Lower leg skin (tissue), 3 donors: Measurements from ENCODE around the gene OR5P2.
"Not testable (repeated sequence)": the region's sequence is repeated elsewhere in the genome, so short reads cannot be mapped to it uniquely, and the experiment has no call there.

Experiments used
- CTCF ChIP-seq, 3 donors: fragments of 450-650 bp; IDR thresholded peaks; one replicate each; pipeline ENCODE4 v1.5.1; 2016; ENCODE audit warnings: antibody characterized with exemption in 3 of 3, mild to moderate bottlenecking in 3 of 3, moderate library complexity in 2 of 3
- POLR2A ChIP-seq, 2 donors: fragments of 450-650 bp; IDR thresholded peaks; one replicate each; pipeline ENCODE4 v1.6.1; 2016 to 2017; ENCODE audit warnings: antibody characterized with exemption in 2 of 2, mild to moderate bottlenecking in 1 of 2, moderate library complexity in 1 of 2

GRCh38 chr11:7764301-7764700 lies 32.4 kb downstream of the OR5P2 start:
- TF ChIP-seq CTCF, POLR2A (IDR thresholded peaks at IDR 0.05): not testable (repeated sequence)
